Measurements from ENCODE around the gene PEAK3.

GRCh38 chr19:2242816-2243215 is 39.2 kb downstream of the PEAK3 start:
- no peak for TF ChIP-seq POLR2AphosphoS5 (IDR thresholded peaks at IDR 0.05)
- TF ChIP-seq EP300 (IDR thresholded peaks at IDR 0.05), result no peak
- TF ChIP-seq CTCF (IDR thresholded peaks at IDR 0.05), result no peak
- TF ChIP-seq POLR2A (IDR thresholded peaks at IDR 0.05), result no peak
